Frontal cortex (tissue), 4 donors: ENCODE measurements around the gene CNOT6L. TPM values are rescaled to one million over a fixed set of nuclear protein-coding genes. Genes with fewer than 3 reads are reported as not detected.

Experiments
- DNase-seq, 2 donors: peaks; one replicate each; pipeline ENCODE4 v3.0.0; 2012; ENCODE audit warnings: low spot score in 2 of 2
- FAIRE-seq: peaks from 2 replicates; lab custom pipeline; 2012; peaks lifted over from hg19 to GRCh38; lab: Jason Lieb, UNC
- total RNA-seq: library from RNA; depleted of rRNA; stranded (reverse); fragments of >200 nt; gene quantifications from one replicate; pipeline ENCODE4 v1.2.3, GENCODE V29; 2014
- donor health status: control.
- donor health status: control.
- donor health status: control.

The CNOT6L gene
- total RNA-seq, 1 donor from 2014 or later = 40.4 TPM

DNA sequence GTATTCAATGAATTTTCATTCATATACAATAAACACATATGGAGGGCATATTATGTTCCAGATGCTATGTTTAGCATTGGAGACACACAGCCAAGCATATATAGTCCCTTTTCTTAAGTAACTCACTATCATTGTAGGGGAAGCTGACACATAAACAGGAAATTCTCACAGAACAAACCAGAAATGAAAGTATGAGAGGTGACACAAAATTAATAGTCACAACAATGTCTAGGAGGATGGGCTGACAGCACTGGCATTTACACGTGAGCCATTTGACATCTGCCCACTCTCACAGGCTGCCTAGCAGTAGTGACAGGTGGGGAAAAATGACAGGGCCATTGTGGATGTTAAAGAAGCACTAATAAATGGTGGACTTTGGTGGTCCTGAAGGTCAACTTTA, 2.6 kb upstream of the CNOT6L start:
- no peak for FAIRE-seq
- no peak for DNase-seq

DNA sequence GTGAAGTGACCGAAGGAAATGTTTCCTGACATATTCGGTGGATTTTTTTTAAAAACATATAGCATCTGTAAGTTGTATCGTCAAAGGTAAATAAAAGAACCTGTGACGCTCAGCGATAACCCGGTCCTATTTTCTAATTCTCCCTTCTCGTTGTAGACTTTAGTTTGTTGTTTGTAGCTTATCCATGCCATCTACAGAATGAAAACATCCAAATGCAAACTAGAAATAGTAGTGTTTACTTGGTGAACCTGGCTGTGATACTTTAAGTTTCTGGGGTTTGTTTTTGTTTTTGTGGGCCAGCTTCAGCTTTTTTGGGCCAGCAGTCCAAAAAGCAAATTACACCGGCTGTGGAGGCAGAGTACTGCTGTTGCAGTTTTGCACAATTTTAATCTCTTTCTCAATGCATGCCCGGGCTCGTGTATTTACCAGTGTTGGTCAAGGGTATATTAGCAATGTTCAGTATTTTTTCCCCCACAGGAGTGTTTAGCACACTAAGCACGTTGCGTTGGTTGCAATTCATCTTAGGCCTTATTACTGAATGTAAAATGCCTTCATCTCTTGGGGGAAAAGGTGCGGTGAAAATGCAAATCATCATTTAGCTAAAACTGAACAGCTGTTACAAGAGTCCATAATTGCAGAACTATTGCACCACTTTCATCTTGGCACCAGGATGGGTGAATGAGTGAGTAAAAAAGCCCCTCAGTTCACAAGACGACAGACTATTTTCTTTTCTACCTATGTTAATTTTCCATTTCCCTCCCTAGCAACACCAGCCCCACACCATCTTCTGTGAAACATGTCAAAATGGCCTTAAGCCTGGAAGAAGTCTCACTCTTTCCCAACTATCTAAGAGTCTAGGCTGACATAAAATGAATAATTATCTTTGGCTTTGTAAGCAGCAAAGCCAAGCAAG, 1.7 kb upstream of the CNOT6L start:
- DNase-seq (no peak), FAIRE-seq (no peak)

DNA sequence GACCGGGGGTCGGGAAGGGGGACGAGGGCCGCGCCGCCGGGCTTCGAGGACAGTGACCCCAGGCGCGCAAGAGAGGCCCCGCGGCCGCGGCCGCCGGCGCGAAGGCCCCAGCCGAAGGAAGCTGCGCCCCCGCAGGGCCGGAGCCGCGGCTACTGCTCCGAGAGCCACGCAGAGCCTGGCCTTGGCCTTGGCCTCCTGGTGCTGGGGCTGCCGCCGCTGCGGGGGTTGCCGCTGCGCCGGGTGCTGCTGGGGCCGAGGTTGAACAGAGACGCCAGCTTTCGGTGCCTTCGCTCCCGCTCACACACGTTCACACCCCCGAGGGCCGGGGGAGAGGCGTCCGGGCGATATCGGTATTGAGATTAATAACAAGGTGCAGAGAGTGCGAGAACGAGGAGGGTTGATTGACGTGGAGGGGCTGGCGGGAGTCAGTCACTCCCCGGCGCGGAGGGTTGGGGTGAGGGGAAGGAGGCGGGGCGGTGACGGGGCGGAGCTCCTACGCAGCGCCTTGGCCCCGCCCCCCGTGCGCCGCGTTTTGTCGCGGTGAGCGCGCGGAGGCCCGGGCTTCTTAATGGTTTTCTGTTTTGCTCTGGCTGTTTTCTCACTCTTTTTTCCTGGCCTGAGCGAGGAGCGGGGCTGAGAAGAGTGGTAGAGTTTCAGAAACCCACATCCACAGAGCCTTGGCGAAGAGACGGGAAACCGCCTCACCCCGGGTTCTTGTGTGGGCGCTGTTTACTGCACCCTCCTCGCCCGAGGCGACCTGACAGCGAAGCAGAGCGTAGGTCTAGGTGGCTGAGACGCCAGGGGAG, 878 bp upstream of the CNOT6L start:
- FAIRE-seq (no peak), DNase-seq (peak; percentile 90 to 93)

DNA sequence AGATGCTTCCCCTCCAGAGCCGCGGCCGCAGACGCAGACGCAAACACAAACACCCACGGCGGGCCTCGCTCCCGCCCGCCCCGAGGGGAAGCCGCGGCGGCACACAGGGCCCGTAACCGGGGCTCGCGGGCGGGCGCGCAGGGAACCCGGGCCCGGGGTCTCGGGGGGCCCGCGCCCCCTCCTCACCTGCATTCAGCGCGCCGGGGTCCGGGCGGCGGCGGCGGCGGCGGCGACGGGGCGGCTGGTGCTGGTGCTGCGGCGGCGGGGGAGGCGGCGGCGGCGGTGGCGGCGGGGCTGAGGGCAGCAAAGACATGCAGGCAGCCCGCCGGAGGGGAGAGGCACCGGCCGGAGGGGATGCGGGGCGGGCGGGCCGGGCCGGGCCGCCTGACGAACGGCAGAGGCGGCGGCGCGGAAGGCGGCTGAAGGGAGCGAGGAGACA, 255 bp upstream of the CNOT6L start:
- FAIRE-seq (no peak), DNase-seq (peak in 1 of 2 donors; percentile 16)

DNA sequence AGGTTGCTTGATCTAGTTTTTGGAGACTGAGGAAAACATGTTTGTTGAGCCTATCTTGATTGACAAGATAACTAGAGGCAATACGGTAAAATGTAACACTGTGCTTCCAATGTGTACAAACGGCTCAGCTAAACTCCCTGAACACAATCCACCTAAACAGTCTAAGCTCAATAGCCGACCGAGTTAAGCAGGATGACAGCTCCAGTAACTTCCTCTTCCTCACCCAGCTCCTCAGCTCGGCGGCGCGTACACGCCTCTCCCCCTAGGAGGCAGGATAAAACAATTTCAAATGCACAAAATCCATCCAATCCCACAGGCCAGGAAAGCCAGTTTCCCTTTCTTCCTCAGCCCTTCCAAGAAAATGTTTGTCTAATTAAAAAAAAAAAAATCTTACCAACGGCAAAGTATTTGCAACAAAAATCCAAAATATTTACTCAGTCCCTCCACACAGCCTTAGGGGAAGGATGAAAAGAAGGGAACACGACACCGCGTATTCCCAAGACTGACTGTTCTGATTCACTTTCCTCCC, 1.0 kb downstream of the CNOT6L start:
- FAIRE-seq (no peak), DNase-seq (peak; percentile 44 to 60)

DNA sequence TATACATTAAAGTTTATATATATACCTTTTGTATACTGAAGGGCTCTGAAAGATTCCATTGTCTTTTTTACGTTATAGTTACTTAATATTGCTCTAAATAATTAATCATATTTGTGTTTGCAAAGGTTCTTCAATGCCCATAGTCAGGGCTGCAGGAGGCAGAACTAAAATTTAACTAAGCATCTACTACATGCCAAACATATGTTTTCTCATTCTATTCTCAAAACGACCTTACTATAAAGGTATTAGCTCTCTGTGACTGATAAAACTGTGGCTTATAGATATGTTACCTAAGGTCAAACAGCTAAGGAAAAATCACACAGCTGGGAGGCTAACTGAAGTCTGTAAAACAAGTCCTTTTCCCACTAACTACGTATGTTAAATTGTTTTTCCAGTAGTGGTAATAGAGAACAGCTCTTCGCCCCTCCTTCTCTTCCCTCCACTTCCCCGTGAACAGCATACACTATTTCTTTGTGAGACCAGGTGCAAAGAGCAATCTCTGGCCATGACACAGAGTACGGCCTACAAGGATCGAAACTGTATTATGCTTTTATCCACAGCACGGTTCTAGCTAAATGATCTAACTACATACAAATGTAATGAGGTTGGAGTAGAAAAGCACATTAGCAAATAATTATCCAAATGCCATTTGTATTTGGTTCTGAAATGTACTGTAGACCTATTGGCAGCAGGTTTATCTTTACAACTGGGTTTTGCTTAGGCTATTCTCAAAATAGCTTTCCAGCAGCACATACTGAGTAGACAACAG, 1.7 kb downstream of the CNOT6L start:
- FAIRE-seq (no peak), DNase-seq (no peak)

DNA sequence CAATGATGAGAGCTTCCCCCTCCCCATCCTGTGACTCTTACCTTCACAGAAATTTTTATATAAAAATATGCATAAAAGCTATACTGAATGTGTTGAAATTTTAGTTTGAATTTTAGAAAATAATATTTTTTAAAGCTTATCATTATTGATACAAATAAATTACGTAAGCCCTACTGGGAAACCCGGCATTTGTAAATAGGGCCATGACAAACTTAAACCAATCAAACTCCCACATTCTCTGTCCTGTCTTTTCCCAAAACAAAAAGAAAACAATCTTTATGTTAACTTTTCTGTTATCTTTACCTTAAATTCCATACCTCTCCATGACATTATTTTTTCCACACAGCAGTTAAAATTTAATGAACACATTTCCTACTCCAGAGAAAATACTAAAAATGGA, 2.6 kb downstream of the CNOT6L start:
- FAIRE-seq = no peak
- no peak for DNase-seq

DNA sequence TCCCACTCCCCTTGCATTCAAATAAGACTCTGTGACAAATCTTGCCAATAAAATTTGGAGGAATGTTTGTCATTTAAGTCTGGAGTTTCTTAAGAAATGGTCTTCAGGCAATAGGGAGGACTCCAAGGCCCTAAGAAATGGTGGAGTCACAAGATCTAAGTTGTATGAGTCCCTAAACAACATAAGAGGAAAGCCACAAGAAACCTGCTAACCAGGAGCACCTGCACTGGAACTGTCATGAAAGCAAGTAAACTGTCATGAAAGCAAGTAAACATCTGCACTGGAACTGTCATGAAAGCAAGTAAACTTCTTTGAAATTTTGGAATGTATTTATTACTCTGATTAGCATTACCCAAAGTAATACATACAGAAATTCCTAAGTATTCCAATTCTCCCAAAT, 3.5 kb downstream of the CNOT6L start:
- FAIRE-seq = no peak
- no peak for DNase-seq

DNA sequence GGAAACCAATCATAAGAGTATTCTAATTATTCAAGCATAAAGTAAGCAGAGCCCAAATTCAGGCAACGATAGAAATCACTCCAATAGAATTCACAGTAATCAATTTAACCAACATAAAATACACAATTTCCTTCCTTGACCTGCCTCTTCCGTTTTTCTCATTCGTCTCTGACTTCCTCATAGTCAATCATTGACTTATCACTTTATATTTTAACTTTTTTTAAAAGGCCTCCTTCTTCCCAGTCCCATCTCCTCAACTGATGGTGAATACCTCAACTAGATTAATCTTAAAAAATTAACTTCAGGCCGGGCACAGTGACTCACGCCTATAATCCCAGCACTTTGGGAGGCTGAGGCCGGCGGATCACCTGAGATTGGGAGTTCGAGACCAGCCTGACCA, 13.3 kb downstream of the CNOT6L start:
- FAIRE-seq (no peak), DNase-seq (no peak)

DNA sequence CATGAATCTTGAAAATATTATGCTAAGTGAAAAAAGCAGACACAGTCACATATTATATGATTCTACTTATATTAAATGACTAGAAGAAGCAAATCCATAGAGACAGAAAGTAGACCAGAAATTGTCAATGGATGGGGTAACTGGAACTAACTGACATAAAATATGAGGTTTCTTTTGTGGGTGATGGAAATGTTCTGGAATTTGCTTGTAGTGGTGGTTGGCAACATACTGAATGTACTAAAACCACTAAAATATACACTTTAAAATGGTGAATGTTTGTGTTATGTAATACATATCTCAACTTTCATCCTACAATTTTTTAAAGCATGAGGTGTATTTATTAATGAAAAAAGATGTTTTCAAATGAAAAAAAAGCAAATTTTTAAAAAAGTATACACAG, 14.7 kb downstream of the CNOT6L start:
- FAIRE-seq = no peak
- DNase-seq = no peak

DNA sequence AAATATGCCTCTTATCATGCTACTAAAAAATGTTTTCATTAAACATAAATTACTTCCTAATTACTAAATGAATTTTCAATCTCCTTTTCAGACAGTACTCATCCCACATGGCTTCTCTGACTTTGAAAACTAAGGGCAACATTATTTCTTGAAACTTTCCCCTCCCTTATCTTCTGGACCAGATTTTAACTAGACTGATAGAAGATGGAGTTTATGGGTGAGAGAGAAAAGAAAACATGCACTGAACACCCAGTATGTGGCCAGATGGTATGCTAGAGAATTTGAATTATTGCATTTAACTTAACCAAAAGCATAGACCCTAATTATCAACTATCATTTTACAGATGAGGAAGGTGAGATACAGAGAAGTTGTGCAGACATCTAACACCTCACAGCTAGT, 16.8 kb downstream of the CNOT6L start:
- DNase-seq = no peak
- FAIRE-seq = no peak

DNA sequence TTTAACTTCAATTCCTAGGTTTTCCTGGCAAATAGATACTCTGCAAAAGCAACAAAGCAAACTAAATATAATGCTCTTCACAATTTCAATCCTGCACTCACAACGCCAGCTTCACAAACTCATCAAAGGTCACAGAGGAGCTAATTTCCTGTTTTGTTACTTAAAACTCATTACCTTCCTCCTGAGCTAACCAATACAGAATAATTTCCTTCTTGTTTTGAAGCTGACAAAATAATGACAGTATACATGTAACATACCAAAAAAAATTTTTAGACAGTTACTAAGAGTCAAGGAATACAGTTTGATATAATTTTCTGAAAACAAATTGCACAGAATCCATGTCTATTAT, 17.9 kb downstream of the CNOT6L start:
- DNase-seq = no peak
- no peak for FAIRE-seq

DNA sequence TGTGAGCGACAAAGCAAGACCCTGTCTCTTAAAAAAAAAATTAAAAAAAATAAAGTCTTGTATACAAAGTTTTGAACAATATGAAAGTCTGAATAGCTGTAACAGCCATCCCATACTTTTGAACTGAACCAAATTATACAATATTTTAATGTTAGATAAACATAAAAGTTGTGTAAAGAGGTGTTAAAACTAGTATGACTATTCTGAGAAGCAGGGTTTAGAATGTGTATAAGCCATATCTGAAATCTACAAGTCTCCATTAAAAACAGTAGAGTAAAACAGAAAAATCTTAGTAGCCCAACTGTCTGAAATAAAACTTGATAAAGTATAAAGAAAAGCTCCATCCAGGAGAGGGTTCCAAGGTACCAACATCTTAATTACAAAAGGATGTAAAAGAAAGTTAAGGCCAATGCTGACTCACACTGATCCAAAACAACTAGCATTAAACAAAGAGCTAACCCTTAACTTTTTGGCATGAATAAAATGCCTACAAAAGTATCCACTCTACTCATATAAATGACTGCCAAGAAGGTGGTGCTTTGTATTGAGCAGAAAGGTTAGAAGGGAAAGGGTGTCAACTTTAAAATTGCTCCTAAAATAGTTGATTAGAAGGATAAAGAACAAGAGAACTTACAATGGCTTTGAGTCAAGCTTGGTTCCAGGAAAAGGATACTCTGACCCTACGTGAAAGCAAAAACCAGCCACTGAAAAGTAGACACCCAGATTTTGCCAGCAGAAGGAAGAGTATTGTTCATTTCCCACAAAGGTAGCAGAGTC, 18.5 kb downstream of the CNOT6L start:
- FAIRE-seq = no peak
- no peak for DNase-seq

DNA sequence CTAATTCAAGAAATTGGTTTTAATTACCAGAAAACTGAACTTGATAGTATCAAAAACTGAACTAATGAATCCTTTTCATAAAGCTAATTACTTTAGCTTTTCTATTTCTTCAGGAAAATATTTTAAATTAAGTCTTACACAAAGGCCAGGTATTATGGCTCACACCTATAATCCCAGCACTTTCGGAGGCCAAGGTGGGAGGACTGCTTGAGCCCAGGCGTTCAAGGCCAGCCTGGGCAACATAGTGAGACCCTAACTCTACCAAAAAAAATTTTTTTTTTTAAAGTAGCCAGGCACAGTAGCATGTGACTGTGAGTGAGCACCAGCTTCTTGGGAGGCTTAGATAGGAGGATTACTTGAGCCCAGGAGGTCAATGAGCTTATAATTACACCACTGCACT, 19.1 kb downstream of the CNOT6L start:
- FAIRE-seq (no peak), DNase-seq (no peak)

DNA sequence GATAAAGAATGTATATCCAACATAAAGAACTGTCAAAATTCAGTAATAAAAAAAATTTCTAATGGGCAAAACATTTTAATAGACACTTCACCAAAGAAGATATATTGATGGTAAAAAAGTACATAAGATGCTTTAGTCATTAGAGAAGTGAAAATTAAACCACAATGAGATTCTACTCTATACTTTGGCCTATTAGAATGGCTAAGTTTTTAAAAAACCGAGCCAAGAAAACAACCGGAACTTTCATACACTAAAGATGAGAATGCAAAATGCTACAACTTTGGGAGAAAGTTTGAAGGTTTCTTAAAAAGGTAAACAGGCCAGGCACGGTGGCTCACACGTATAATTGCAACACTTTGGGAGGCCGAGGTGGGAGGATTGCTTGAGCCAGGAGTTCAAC, 20.8 kb downstream of the CNOT6L start:
- DNase-seq (no peak), FAIRE-seq (peak; percentile 57)

DNA sequence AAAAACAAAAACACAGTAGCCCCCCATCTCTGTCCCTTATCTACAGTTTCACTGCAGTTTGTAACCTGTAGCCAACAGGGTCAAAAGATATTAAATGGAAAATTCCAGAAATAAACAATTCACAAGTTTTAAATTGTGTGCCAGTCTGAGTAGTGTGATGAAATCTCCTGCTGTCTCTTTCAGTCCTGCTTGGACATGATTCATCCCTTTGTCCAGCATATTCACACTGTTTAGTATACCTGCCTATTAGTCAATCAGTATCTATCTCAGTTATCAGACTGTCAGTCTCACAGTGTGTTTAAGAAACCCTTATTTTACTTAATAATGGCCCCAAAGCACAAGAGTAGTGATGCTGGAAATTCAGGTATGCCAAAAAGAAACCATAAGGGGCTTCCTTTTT, 21.9 kb downstream of the CNOT6L start:
- no peak for FAIRE-seq
- DNase-seq = no peak

DNA sequence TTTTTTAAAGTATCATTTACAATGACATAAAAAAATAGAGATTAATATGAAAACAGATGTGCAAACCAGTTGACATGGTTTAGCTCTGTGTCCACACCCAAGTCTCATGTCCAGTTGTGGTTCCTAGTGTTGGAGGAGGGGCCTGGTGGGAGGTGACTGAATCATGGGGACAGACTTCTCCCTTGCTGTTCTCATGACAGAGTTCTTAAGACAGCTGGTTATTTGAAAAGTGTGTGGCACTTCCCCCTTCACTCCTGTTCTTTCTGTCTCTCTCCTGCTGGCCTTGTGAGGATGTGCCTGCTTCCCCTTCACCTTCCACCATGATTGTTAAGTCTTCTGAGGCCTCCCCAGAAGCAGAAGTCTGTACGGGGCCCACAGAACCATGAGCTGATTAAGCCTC, 23.8 kb downstream of the CNOT6L start:
- DNase-seq = no peak
- FAIRE-seq = no peak

DNA sequence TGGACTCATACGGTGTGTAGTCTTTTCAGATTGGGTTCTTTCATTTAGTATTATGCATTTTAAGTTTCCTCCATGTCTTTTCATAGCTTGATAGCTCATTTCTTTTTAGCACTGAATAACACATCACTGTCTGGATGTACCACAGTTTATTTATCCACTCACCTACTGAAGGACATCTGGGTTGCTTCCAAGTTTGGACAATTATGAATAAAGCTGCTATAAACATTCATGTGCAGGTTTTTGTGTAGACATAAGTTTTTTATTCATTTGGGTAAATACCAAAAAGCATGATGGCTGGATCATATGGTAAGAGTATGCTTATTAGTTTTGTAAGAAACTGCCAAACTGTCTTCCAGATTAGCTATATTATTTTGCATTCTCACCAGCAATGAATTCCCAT, 29.0 kb downstream of the CNOT6L start:
- FAIRE-seq (no peak), DNase-seq (no peak)

DNA sequence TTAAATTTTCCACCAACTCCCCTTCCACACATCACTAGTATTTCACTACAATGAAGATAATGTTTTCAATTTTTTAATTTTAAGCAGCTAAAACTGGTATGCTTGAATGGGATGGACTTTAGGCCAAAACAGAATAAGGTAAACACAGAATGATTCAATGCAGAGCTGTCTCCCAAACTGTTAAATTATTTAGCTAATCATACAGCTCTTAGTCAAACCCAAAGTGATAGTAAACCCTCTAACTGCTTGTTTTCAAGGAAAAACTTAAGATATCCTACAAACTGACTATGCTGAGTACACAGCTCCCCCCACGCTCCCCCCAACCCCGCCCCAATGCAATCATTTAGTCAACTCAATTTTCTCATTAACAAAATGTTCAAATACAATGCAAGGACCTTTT, 30.2 kb downstream of the CNOT6L start:
- no peak for DNase-seq
- FAIRE-seq = no peak

DNA sequence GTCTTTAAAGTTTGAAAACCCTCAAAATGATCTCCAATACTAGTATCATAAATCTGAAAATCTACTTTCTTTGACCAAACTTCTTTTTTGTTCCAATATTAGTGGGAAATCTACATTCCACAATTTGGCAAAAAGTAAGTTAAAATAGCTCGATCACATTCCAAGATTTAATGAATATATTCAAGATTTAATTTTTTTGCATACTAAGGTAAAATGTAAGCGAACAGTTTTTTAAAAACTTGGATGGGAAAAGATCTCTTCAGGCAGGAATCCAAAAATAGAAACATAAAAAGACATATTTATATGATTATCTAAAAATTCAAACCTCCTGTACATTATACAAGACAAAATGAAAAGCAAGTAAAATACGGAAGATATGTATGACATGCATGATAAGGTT, 31.2 kb downstream of the CNOT6L start:
- no peak for FAIRE-seq
- DNase-seq = no peak
